Tibial artery (tissue), 4 donors: ENCODE measurements around the gene DCAKD.
"Not testable (repeated sequence)": the region's sequence is repeated elsewhere in the genome, so short reads cannot be mapped to it uniquely, and the experiment has no call there.

Experiments used
- DNase-seq, 2 donors: peaks; one replicate each; pipeline ENCODE4 v3.0.0-alpha.2; 2019
- H3K27ac ChIP-seq, 2 donors: fragments of 200-600 bp; sonication (generic) in 1 of 2; 1 replicate in 1 of 2; 2 replicates in 1 of 2; pipeline ENCODE4 v1.5.1; 2018 to 2019; ENCODE audit warnings: mild to moderate bottlenecking in 1 of 2
- H3K27me3 ChIP-seq, 2 donors: fragments of 200-600 bp; sonication (generic) in 1 of 2; one replicate each; pipeline versions ENCODE4 v1.5.1 to v1.6.0; 2016 to 2019
- H3K36me3 ChIP-seq, 3 donors: fragments of 200-600 bp; sonication (generic) in 2 of 3; one replicate each; pipeline ENCODE4 v1.5.1; 2016 to 2019; ENCODE audit warnings: mild to moderate bottlenecking in 2 of 3
- H3K4me1 ChIP-seq, 4 donors: fragments of 200-600 bp; sonication (generic) in 2 of 4; 1 replicate in 3 of 4; 2 replicates in 1 of 4; pipeline ENCODE4 v1.5.1; 2016 to 2019
- H3K4me3 ChIP-seq, 2 donors: fragments of 200-600 bp; sonication (generic) in 1 of 2; 1 replicate in 1 of 2; 2 replicates in 1 of 2; pipeline ENCODE4 v1.5.1; 2018 to 2019; ENCODE audit warnings: mild to moderate bottlenecking in 2 of 2
- H3K9me3 ChIP-seq, 3 donors: fragments of 200-600 bp; sonication (generic) in 1 of 3; one replicate each; pipeline ENCODE4 v1.5.1; 2016 to 2019
- intact Hi-C: fragments of 100-400 bp; cut with DNase I; formaldehyde crosslinking; loops from one replicate; pipeline ENCODE4 v1.15.0; 2023; ENCODE audit warnings: low total_unique reads
- TF ChIP-seq, protein P1 (sequence below), 2 experiments: fragments of 200-600 bp in 1 of 2; fragments of 450-650 bp in 1 of 2; IDR thresholded peaks; one replicate each; pipeline ENCODE4 v1.5.1; 2017 to 2019; ENCODE audit warnings: antibody characterized with exemption in 2 of 2, mild to moderate bottlenecking in 1 of 2, moderate library complexity in 1 of 2

The DCAKD gene

DNA sequence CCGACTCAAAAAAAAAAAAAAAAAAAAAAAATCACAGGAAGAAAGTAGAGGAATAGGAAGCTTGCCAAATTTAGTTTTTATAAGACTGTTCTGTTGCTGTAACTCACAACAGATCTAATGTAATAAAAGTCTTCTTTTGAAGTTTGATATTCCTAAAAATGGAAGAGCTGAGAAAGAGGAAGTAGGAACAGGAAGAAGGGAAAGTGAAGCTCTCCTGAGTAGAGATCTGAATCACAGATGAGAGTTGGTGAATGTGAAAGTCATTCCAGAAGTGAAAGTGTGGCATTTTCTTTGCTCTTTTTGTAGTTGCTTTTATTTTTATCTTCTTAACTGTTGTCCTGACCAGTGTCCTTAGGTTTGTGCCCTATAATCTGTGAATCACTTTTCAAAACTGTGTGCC is 11.8 kb upstream of the DCAKD start:
- intact Hi-C loops = no loop called here
- no peak for DNase-seq
- no peaks in the 10 kb centered on the region for H3K9me3 ChIP-seq
- no peak overlapping the region for H3K27ac ChIP-seq
- H3K4me3 ChIP-seq = no peak overlapping the region
- H3K36me3 ChIP-seq = peaks cover 0 to 7% (median 0%) of the 10 kb centered on the region in 3 donors
- no peaks in the 10 kb centered on the region for H3K27me3 ChIP-seq
- TF ChIP-seq, protein P1, sequence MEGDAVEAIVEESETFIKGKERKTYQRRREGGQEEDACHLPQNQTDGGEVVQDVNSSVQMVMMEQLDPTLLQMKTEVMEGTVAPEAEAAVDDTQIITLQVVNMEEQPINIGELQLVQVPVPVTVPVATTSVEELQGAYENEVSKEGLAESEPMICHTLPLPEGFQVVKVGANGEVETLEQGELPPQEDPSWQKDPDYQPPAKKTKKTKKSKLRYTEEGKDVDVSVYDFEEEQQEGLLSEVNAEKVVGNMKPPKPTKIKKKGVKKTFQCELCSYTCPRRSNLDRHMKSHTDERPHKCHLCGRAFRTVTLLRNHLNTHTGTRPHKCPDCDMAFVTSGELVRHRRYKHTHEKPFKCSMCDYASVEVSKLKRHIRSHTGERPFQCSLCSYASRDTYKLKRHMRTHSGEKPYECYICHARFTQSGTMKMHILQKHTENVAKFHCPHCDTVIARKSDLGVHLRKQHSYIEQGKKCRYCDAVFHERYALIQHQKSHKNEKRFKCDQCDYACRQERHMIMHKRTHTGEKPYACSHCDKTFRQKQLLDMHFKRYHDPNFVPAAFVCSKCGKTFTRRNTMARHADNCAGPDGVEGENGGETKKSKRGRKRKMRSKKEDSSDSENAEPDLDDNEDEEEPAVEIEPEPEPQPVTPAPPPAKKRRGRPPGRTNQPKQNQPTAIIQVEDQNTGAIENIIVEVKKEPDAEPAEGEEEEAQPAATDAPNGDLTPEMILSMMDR (IDR thresholded peaks at IDR 0.05) = no peak
- peaks cover 0 to 84% (median 46%) of the 10 kb centered on the region in 4 donors for H3K4me1 ChIP-seq

DNA sequence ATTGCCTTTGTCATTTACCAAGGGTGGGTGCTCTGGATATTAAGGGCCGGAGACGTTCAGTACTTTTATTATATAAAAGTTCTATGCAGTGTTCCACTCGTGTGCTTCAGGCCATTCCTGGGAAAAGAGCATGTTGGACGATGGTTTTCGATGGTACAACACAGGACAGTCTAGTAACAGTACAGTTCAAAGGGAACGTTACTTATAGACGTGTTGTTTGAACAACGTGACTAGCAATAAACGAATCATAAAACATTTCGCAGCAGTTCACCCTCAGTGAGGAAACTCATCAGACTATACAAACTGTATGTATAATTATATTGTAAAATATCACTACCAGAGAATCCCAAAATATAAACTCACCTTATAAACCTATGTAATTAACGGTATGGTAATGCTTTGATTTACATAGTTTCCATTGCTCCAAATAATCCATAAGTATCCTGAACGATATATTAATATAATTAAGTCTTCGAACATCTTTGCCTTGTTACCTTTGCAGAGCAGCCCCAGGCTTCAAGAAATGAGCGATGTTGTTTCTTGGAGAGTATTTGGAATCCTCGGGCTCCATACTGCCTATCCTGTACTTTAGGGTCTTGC is 10.3 kb upstream of the DCAKD start:
- Histone ChIP-seq H3K36me3 (no peaks in the 10 kb centered on the region), H3K27ac (peak overlapping the region; percentile 80 to 83), H3K9me3 (no peaks in the 10 kb centered on the region), H3K4me1 (peaks cover 0 to 73% (median 45%) of the 10 kb centered on the region in 4 donors), H3K4me3 (peak overlapping the region; percentile 58), H3K27me3 (no peaks in the 10 kb centered on the region)
- DNase-seq = peak in 1 of 2 donors; percentile 4
- intact Hi-C loops = no loop called here
- TF ChIP-seq, protein P1 (IDR thresholded peaks at IDR 0.05) = no peak

DNA sequence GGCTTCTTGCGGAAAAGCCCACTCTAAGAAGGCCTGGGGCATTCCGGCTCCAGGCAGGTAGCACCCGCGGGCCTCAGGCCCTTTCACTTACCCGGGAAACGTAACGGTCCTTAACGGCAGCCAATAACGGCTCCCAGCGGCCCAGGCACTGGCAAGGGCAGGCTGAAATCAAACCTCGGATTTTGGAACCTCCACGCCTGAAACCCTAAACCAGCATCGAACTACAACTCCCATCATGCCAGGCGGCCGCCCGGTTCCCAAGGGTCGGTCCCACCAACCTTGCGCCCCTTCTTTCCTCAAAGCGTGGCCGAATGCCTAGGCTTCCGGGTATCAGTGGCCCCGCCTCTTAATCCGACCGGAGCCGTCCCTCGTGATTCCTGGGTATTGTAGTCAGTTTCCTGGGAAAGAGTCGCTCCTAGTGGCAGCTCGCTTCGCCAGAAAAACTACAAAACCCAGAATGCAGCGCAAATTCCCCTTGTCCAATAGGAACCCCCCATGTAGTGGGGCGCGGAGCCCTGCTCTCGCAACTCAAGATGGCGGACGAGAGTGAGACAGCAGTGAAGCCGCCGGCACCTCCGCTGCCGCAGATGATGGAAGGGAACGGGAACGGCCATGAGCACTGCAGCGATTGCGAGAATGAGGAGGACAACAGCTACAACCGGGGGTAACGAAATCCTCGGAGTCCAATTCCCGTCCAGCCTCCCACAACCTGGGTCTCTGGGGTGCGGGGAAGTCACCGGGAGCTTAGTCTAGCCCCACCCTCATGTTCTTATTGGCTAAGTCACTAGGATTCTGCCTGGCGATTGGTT is 9.6 kb upstream of the DCAKD start, which contains the start of gene NMT1:
NMT1 (plus strand) TSS at position 521 of the 809 bp plus-strand sequence; CDS start at position 534, 13 bp downstream.
- peak; percentile 99 to 100 for DNase-seq
- Histone ChIP-seq H3K4me1 (peaks cover 0 to 66% (median 41%) of the 10 kb centered on the region in 4 donors), H3K27me3 (no peaks in the 10 kb centered on the region), H3K9me3 (no peaks in the 10 kb centered on the region), H3K4me3 (peak within 1 kb of the TSS; percentile 58), H3K27ac (peak within 1 kb of the TSS; percentile 80 to 83), H3K36me3 (no peaks in the 10 kb centered on the region)
- TF ChIP-seq, protein P1 (IDR thresholded peaks at IDR 0.05) = peak in 1 of 2 experiments; percentile 15
- intact Hi-C loops = no loop called here

DNA sequence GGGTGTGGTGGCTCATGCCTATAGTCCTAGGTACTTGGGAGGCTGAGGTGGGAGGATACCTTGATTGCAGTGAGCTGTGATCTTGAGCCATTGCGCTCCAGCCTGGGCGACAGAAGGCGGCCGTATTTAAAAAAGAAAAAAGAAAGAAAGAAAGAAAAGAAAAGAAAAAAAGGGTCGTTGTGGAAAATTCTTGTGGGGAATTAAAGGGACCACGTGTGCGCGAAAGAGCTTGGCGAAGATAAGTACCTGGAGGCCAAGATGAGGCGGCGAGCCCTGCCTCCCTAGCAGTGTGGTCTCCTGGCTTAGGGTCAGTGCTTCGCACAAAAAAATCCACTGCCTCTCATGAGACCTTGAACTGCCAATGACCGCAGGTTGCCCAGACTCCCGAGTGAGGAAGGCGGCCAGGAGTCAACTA is 9.0 kb upstream of the DCAKD start:
- Histone ChIP-seq H3K27ac (peak overlapping the region; percentile 80 to 83), H3K9me3 (no peaks in the 10 kb centered on the region), H3K36me3 (no peaks in the 10 kb centered on the region), H3K4me3 (peak overlapping the region; percentile 58), H3K4me1 (peaks cover 0 to 60% (median 39%) of the 10 kb centered on the region in 4 donors), H3K27me3 (no peaks in the 10 kb centered on the region)
- DNase-seq = no peak
- intact Hi-C loops = no loop called here
- TF ChIP-seq, protein P1 (IDR thresholded peaks at IDR 0.05) = no peak

DNA sequence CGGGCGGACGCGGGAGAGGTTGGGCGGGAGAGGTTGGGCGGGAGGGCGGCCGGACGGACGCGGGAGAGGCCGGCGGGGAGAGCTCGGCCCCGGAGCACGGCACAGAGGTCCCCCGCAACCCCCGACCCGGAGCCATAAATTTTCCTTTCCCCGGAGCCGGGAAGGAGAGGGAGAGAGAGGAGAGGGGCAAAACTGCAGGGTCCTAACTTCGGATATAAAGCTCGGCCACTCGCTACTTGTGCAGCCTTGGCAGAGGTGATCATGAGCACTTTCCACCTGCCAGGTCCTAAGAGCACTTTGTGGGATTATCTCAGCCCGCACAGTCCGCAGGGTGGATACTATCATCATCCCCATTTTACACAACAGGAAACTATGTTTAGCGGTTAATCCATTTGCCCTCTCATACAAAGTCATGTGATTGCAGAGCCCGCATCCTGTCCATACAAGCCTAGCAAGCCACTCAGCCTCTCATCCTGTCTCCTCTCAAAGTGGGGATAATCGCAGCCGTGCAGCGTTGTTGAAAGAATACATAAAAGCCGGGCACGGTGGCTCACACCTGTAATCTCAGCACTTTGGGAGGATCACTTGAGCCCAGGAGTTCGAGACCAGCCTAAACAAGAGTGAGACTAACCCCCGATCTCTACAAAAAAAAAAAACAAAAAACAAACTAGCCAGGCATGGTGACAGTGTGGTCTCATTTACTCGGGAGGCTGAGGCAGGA is 780 bp upstream of the DCAKD start:
- H3K4me1 ChIP-seq = peaks cover 0 to 38% (median 17%) of the 10 kb centered on the region in 4 donors
- no peaks in the 10 kb centered on the region for H3K27me3 ChIP-seq
- intact Hi-C loops = loop anchor here (5.0 kb wide), 1 partner anchor 45 kb away; no protein-coding TSS in a partner anchor
- peak overlapping the region; percentile 73 to 95 for H3K27ac ChIP-seq
- H3K36me3 ChIP-seq = no peaks in the 10 kb centered on the region
- H3K4me3 ChIP-seq = peak overlapping the region; percentile 59 to 60
- peak in 1 of 2 donors; percentile 39 for DNase-seq
- TF ChIP-seq, protein P1 (IDR thresholded peaks at IDR 0.05) = no peak
- no peaks in the 10 kb centered on the region for H3K9me3 ChIP-seq

DNA sequence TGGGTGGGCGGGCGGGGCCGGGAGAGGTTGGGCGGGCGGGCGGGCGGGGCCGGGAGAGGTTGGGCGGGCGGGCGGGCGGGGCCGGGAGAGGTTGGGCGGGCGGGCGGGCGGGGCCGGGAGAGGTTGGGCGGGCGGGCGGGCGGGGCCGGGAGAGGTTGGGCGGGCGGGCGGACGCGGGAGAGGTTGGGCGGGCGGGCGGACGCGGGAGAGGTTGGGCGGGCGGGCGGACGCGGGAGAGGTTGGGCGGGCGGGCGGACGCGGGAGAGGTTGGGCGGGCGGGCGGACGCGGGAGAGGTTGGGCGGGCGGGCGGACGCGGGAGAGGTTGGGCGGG is 254 bp upstream of the DCAKD start:
- Histone ChIP-seq H3K27ac (peak overlapping the region; percentile 73 to 95), H3K4me1 (peaks cover 0 to 38% (median 17%) of the 10 kb centered on the region in 4 donors), H3K4me3 (peak overlapping the region; percentile 60 to 75)
- H3K36me3 ChIP-seq, DNase-seq, H3K9me3 ChIP-seq, H3K27me3 ChIP-seq: not testable (repeated sequence)
- intact Hi-C loops = loop anchor here (5.0 kb wide), 1 partner anchor 46 kb away; no protein-coding TSS in a partner anchor
